ENCODE data around the gene SLC35E4.

The SLC35E4 gene

DNA sequence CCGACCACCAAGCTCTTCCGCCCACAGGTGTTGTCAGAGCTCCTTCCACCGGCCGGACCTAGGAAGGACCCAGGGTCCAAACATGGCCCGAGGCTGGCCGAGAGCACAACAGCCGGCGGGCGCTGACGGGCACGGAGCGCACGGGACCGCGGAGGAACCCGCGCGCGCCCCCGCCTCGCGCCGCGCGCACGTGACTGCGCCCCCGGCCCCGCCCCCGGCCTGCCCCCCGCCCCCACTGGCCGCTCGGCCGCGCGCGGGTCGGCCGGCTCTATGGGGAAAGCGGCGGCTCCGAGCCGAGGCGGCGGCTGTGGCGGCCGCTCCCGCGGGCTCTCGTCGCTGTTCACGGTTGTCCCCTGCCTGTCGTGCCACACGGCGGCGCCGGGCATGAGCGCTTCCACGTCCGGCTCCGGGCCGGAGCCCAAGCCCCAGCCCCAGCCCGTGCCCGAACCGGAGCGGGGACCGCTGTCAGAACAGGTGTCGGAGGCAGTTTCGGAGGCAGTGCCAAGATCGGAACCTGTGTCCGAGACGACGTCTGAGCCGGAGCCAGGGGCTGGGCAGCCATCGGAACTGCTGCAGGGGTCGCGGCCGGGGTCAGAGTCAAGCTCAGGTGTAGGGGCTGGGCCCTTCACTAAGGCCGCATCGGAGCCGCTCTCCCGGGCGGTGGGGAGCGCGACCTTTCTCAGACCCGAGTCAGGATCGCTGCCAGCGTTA, 59.2 kb downstream of the SLC35E4 start, which contains the start of gene OSBP2:
Gene OSBP2, plus strand, starts transcription at position 235 of the 711 bp plus-strand sequence. Its CDS starts 36 bp downstream, at position 271.
- peak; percentile 73 for DNase-seq

DNA sequence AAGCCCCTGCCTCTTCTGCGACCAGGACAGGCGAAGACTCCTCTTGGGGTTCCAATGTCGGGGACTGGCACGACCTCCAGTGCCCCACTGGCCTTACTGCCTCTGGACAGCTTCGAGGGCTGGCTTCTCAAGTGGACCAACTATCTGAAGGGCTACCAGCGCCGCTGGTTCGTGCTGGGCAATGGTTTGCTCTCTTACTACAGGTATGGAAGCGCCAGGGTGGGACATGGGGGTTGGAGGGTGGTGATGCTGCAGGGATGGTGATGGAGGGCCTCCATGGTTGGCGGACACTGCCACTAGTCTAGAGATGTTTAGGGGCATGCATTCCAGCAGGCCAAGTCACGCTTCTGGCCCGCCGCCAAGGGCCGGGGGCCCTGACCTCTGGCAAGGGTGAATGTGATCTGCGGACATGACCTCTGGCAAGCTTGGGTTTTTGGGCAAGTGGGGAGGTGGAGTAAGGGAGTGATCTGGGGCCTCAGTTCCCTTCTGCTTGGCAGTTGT, 59.8 kb downstream of the SLC35E4 start:
- no peak for DNase-seq

DNA sequence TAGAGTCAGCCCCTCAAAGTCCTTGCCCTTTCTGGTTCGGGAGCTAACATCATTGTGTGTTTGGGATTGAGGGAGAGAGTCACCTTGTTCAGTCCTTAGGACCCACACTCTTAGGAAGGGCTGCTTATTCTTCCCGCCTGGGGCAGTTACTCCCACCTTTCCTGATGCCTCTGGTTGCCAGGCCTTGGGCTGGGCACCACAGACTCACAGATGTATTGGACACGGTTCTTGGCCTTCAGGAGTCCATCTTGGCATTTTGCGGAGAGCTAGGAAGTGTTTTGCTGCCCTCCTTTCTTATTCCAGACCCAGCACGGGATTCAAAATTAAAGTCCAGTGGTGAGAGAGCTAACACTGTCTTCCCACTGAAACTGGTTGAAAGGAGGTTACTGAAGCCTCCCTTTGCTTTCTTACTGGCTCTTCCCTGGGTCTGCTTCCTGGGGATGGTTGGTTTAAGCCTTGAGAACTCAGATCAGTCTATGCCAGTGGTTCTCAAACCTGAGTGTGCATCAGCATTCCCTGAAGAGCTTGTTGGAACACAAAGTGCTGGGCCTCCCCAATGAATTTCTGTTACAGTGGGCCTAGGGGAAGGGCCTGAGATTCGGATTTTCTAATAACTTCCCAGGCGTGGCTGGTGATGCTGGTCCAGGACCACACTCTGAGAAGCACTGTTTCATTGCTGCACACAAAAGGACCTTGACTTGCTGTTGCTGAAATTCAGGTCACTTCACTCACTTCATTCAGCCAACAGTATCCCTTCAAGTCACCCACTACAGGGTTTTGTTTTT, 60.5 kb downstream of the SLC35E4 start:
- no peak for DNase-seq
